Tibial artery (tissue), 4 donors: ENCODE results near the gene CDC42BPG.

Source experiments
- DNase-seq, 2 donors: peaks; one replicate each; pipeline ENCODE4 v3.0.0-alpha.2; 2019
- H3K27ac ChIP-seq, 2 donors: fragments of 200-600 bp; sonication (generic) in 1 of 2; 1 replicate in 1 of 2; 2 replicates in 1 of 2; pipeline ENCODE4 v1.5.1; 2018 to 2019; ENCODE audit warnings: mild to moderate bottlenecking in 1 of 2
- H3K27me3 ChIP-seq, 2 donors: fragments of 200-600 bp; sonication (generic) in 1 of 2; one replicate each; pipeline versions ENCODE4 v1.5.1 to v1.6.0; 2016 to 2019
- H3K36me3 ChIP-seq, 3 donors: fragments of 200-600 bp; sonication (generic) in 2 of 3; one replicate each; pipeline ENCODE4 v1.5.1; 2016 to 2019; ENCODE audit warnings: mild to moderate bottlenecking in 2 of 3
- H3K4me1 ChIP-seq, 4 donors: fragments of 200-600 bp; sonication (generic) in 2 of 4; 1 replicate in 3 of 4; 2 replicates in 1 of 4; pipeline ENCODE4 v1.5.1; 2016 to 2019
- H3K4me3 ChIP-seq, 2 donors: fragments of 200-600 bp; sonication (generic) in 1 of 2; 1 replicate in 1 of 2; 2 replicates in 1 of 2; pipeline ENCODE4 v1.5.1; 2018 to 2019; ENCODE audit warnings: mild to moderate bottlenecking in 2 of 2
- H3K9me3 ChIP-seq, 3 donors: fragments of 200-600 bp; sonication (generic) in 1 of 3; one replicate each; pipeline ENCODE4 v1.5.1; 2016 to 2019
- intact Hi-C: fragments of 100-400 bp; cut with DNase I; formaldehyde crosslinking; loops from one replicate; pipeline ENCODE4 v1.15.0; 2023; ENCODE audit warnings: low total_unique reads
- TF ChIP-seq, protein P1 (sequence below), 2 experiments: fragments of 200-600 bp in 1 of 2; fragments of 450-650 bp in 1 of 2; IDR thresholded peaks; one replicate each; pipeline ENCODE4 v1.5.1; 2017 to 2019; ENCODE audit warnings: antibody characterized with exemption in 2 of 2, mild to moderate bottlenecking in 1 of 2, moderate library complexity in 1 of 2

CDC42BPG gene

DNA sequence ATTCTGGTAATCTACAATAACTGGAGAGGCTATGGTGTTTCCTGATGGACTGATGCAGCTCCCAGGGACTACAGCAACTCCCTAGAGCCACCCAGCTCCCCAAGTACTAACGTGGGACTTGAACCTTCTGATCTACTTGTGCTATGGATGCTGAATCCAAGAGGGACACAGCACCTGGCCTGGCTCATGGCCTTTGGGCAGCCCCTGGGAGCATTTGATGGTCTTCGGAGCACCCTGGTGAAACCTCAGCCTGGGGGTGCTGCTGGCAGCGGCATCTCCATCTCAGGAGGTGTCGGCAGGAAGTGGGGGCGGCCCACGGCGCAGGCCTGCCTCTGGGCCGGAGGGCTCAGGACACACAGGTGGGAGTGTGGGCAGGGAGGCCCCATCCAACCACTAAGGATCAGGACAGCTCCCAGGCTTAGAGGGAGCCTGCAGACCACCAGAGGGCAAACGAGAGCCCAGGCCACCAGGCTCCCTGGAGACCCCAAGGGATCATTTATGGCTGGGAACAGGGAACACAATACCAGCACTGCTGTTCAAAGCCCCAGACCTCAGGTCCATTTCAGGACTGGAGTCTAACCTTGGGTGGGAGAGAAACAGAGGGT, 25.2 kb upstream of the CDC42BPG start:
- intact Hi-C loops = no loop called here

DNA sequence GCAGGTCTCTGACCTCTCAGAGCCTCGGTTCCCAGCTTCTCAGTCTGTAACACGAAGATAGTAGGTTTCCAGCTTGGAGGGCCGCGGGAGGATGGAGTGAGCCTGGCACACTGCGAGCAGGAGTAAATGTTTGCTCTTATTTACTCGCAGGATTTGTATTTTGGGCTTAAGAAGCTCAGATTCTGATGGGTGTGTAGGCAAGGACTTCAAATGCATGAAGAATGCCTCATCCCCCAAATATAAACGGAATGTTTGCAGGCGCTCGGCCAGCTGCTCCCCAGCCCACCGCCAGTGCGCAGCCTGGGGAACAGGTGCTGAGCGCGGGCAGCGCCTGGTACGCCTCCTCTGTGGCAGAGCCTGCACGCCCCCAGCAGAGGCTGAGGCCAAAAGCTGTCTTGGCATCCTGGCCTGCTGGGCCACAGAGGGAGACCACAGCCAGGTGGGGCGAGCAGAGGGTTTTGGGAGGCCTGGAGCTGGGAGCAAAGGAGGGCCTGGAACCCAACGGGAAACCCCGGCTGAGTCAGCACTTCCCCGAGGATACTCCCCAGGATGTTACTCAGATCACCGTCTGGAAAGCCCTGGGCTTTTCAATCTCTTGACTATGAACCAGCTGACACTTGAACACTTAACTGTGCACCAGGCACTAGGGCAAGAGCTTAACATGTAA, 24.6 kb upstream of the CDC42BPG start:
- TF ChIP-seq, protein P1, sequence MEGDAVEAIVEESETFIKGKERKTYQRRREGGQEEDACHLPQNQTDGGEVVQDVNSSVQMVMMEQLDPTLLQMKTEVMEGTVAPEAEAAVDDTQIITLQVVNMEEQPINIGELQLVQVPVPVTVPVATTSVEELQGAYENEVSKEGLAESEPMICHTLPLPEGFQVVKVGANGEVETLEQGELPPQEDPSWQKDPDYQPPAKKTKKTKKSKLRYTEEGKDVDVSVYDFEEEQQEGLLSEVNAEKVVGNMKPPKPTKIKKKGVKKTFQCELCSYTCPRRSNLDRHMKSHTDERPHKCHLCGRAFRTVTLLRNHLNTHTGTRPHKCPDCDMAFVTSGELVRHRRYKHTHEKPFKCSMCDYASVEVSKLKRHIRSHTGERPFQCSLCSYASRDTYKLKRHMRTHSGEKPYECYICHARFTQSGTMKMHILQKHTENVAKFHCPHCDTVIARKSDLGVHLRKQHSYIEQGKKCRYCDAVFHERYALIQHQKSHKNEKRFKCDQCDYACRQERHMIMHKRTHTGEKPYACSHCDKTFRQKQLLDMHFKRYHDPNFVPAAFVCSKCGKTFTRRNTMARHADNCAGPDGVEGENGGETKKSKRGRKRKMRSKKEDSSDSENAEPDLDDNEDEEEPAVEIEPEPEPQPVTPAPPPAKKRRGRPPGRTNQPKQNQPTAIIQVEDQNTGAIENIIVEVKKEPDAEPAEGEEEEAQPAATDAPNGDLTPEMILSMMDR (IDR thresholded peaks at IDR 0.05) = no peak
- H3K27ac ChIP-seq = peak overlapping the region; percentile 91 to 97
- no peaks in the 10 kb centered on the region for H3K9me3 ChIP-seq
- no peaks in the 10 kb centered on the region for H3K27me3 ChIP-seq
- peak in 1 of 2 donors; percentile 65 for DNase-seq
- peaks cover 13 to 41% (median 23%) of the 10 kb centered on the region in 3 donors for H3K36me3 ChIP-seq
- H3K4me1 ChIP-seq = peaks cover 9 to 99% (median 93%) of the 10 kb centered on the region in 4 donors
- H3K4me3 ChIP-seq = peak overlapping the region; percentile 6 to 8
- intact Hi-C loops = no loop called here

More for the DNA sequence above, 25.2 kb upstream of the CDC42BPG start:
- H3K4me3 ChIP-seq = peak overlapping the region; percentile 23 to 24
- peaks cover 13 to 47% (median 26%) of the 10 kb centered on the region in 3 donors for H3K36me3 ChIP-seq
- TF ChIP-seq, protein P1 (IDR thresholded peaks at IDR 0.05) = peak; percentile 15 to 35
- H3K9me3 ChIP-seq = no peaks in the 10 kb centered on the region
- peaks cover 9 to 100% (median 93%) of the 10 kb centered on the region in 4 donors for H3K4me1 ChIP-seq
- H3K27me3 ChIP-seq = no peaks in the 10 kb centered on the region
- no peak for DNase-seq
- H3K27ac ChIP-seq = peak overlapping the region; percentile 91 to 97

DNA sequence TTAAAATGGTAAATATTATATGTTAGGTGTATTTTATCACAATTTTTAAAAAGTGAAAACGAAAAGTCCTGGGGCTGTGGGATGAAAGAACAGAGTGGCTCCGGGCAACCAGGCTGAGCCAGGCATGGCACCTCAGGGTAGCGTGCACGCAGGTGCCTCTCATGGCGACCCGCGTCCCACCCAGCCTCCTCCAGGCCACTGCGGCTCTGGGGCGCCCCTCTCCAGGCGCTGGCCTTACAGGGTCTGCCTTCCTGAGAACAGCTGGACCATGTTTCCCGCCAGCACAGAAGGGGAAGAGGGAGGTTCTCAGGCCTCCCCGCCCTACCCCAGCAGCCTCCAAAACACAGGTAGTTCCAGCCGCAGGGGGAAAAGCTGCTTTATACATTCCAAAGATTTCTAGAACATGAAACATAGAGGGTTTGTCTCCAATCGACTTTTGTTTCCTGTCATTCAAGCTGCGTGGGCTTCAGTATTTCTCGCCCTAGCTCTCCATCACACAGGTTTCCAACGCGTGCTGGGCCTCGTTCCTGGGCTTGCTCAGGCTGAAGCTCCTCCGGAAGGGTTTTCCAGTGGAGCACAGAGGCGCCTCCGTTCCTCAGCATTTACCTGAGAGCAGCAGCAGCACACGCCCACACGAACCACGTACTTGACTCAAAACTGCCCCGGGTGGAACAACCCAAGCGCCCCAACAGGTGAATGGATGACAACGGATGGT, 23.5 kb upstream of the CDC42BPG start:
- Histone ChIP-seq H3K27ac (peak overlapping the region; percentile 91 to 97), H3K9me3 (no peaks in the 10 kb centered on the region), H3K36me3 (peaks cover 5 to 29% (median 12%) of the 10 kb centered on the region in 3 donors), H3K27me3 (no peaks in the 10 kb centered on the region), H3K4me1 (peaks cover 9 to 99% (median 97%) of the 10 kb centered on the region in 4 donors), H3K4me3 (no peak overlapping the region)
- TF ChIP-seq, protein P1 (IDR thresholded peaks at IDR 0.05) = no peak
- no peak for DNase-seq
- intact Hi-C loops = no loop called here

DNA sequence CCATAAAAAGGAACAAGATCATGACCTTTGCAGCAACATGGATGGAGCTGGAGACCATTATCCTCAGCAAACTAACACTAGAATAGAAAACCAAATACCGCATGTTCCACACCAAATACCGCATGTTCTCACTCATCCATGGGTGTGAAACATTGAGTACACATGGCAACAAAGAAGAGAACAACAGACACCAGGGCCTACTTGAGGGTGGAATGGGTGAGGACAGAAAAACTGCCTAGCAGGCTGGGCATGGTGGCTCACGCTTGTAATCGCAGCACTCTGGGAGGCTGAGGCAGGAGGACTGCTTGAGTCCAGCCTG, 21.7 kb upstream of the CDC42BPG start:
- TF ChIP-seq, protein P1 (IDR thresholded peaks at IDR 0.05) = no peak
- Histone ChIP-seq H3K36me3 (peaks cover 0 to 12% (median 2%) of the 10 kb centered on the region in 3 donors), H3K27me3 (no peaks in the 10 kb centered on the region), H3K27ac (peak overlapping the region; percentile 91 to 97), H3K4me3 (no peak overlapping the region), H3K4me1 (peaks cover 9 to 99% (median 91%) of the 10 kb centered on the region in 4 donors), H3K9me3 (no peaks in the 10 kb centered on the region)
- intact Hi-C loops = no loop called here
- DNase-seq = no peak

DNA sequence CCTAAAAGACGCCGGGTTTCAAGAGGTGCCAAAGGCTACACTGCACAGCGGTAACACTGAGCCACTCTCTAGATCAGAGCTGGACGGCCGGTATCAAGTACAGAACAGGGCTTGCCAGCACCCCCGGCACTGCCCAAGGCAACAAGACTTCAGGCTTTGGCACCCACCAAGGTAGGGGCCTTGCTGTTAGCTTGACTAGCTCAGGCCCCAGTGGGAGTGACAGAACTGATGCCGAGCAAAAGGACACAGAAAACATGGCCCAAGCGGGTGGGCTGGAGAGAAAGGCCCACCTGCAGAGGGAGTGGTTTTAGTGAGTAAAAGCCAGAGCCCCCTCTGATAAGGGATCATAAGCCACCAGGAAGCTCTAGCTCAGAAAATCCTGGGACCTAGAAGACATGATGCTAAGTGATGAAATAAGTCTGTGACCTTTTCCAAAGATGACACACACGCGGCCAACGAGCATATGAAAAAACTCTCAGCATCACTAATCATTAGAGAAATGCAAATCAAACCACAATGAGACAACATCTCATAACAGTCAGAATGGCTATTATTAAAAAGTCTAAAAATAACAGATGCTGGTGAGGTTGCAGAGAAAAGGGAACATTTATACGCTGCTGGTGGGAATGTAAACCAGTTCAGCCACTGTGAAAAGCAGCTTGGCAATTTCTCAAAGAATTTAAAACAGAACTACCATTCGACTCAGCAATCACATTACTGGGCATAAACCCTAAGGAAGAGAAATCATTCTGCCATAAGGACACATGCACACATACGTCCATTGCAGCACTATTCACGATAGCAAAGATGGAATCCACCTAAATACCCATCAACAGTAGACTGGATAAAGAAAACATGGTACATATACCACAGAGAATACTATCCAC, 21.1 kb upstream of the CDC42BPG start:
- Histone ChIP-seq H3K4me3 (peak overlapping the region; percentile 36 to 40), H3K9me3 (no peaks in the 10 kb centered on the region), H3K4me1 (peaks cover 9 to 97% (median 87%) of the 10 kb centered on the region in 4 donors), H3K27ac (peak overlapping the region; percentile 91 to 97), H3K27me3 (no peaks in the 10 kb centered on the region), H3K36me3 (peaks cover 0 to 8% (median 0%) of the 10 kb centered on the region in 3 donors)
- intact Hi-C loops = no loop called here
- DNase-seq = peak in 1 of 2 donors; percentile 81
- TF ChIP-seq, protein P1 (IDR thresholded peaks at IDR 0.05) = peak in 1 of 2 experiments; percentile 25
